Measurements from ENCODE around the gene SPATA25. TPM values are rescaled to one million over a fixed set of nuclear protein-coding genes. Genes with fewer than 3 reads are reported as not detected.

SPATA25 gene
- total and polyA plus RNA-seq, 4 donors = 0.77 to 3.8 (median 1.6) TPM

- Histone ChIP-seq H3K9me3 (ENCODE audit: control insufficient read depth in 4 of 4, insufficient read depth in 3 of 4, low read length in 3 of 4) (no peaks in the 10 kb centered on the region), H3K9ac (ENCODE audit: insufficient read depth in 1 of 2, low read length in 2 of 2) (peak within 1 kb of the TSS in 1 of 2 donors; percentile 61), H3K27ac (ENCODE audit: low read depth in 1 of 2, low read length in 1 of 2) (peak within 1 kb of the TSS; percentile 3 to 93), H3K27me3 (ENCODE audit: control insufficient read depth in 3 of 3, insufficient read depth in 3 of 3, low read length in 2 of 3) (no peaks in the 10 kb centered on the region), H3K4me3 (peak within 1 kb of the TSS; percentile 40), H3K4me1 (ENCODE audit: control insufficient read depth in 5 of 5, insufficient read depth in 5 of 5, low read length in 5 of 5) (peaks cover 0 to 12% (median 4%) of the 10 kb centered on the region in 5 donors), H3K36me3 (ENCODE audit: control insufficient read depth in 4 of 4, insufficient read depth in 4 of 4, low read length in 4 of 4) (peaks cover 0 to 2% (median 0%) of the 10 kb centered on the region in 4 donors)
- DNase-seq = peak; percentile 89 to 92 (median 89)
- ATAC-seq (ENCODE audit: insufficient read depth, low FRiP score) = peak; percentile 17
- WGBS, 2 donors = 1% methylated on average over 53 to 58 of the region's 58 CpGs
- no peak for TF ChIP-seq CTCF (IDR thresholded peaks at IDR 0.05; ENCODE audit: control extremely low read depth, extremely low read depth)
Observed at GRCh38 chr20:45911486-45912343, 24.3 kb upstream of the SPATA25 start, which contains the start of gene PLTP. TSS of gene PLTP (minus strand) at chr20:45912155. CDS start at chr20:45911452, 703 bp downstream.

- ATAC-seq (ENCODE audit: insufficient read depth, low FRiP score) (peak; percentile 89), DNase-seq (peak; percentile 98)
- no peaks in the 10 kb centered on the region for H3K9me3 ChIP-seq (ENCODE audit: control insufficient read depth in 4 of 4, insufficient read depth in 3 of 4, low read length in 3 of 4)
- peaks cover 0 to 12% (median 4%) of the 10 kb centered on the region in 5 donors for H3K4me1 ChIP-seq (ENCODE audit: control insufficient read depth in 5 of 5, insufficient read depth in 5 of 5, low read length in 5 of 5)
- H3K4me3 ChIP-seq = peak overlapping the region; percentile 40
- no peaks in the 10 kb centered on the region for H3K27me3 ChIP-seq (ENCODE audit: control insufficient read depth in 3 of 3, insufficient read depth in 3 of 3, low read length in 2 of 3)
- peaks cover 0 to 2% (median under 1%) of the 10 kb centered on the region in 4 donors for H3K36me3 ChIP-seq (ENCODE audit: control insufficient read depth in 4 of 4, insufficient read depth in 4 of 4, low read length in 4 of 4)
- TF ChIP-seq CTCF (IDR thresholded peaks at IDR 0.05; ENCODE audit: control extremely low read depth, extremely low read depth) = no peak
- 1 to 2% methylated on average over 43 of the region's 43 CpGs for WGBS, 2 donors
- H3K27ac ChIP-seq (ENCODE audit: low read depth in 1 of 2, low read length in 1 of 2) = peak overlapping the region; percentile 3 to 93
- H3K9ac ChIP-seq (ENCODE audit: insufficient read depth in 1 of 2, low read length in 2 of 2) = no peak overlapping the region
Observed at GRCh38 chr20:45910670-45911485, 23.5 kb upstream of the SPATA25 start.

GRCh38 chr20:45909817-45910669 is 22.6 kb upstream of the SPATA25 start:
- Histone ChIP-seq H3K36me3 (ENCODE audit: control insufficient read depth in 4 of 4, insufficient read depth in 4 of 4, low read length in 4 of 4) (peaks cover 0 to 5% (median under 1%) of the 10 kb centered on the region in 4 donors), H3K9me3 (ENCODE audit: control insufficient read depth in 4 of 4, insufficient read depth in 3 of 4, low read length in 3 of 4) (no peaks in the 10 kb centered on the region), H3K9ac (ENCODE audit: insufficient read depth in 1 of 2, low read length in 2 of 2) (no peak overlapping the region), H3K4me3 (no peak overlapping the region), H3K27me3 (ENCODE audit: control insufficient read depth in 3 of 3, insufficient read depth in 3 of 3, low read length in 2 of 3) (no peaks in the 10 kb centered on the region), H3K27ac (ENCODE audit: low read depth in 1 of 2, low read length in 1 of 2) (no peak overlapping the region), H3K4me1 (ENCODE audit: control insufficient read depth in 5 of 5, insufficient read depth in 5 of 5, low read length in 5 of 5) (peaks cover 0 to 12% (median 4%) of the 10 kb centered on the region in 5 donors)
- no peak for TF ChIP-seq CTCF (IDR thresholded peaks at IDR 0.05; ENCODE audit: control extremely low read depth, extremely low read depth)
- DNase-seq = no peak
- ATAC-seq (ENCODE audit: insufficient read depth, low FRiP score) = no peak
- 76% methylated on average over 21 to 22 of the region's 22 CpGs for WGBS, 2 donors
